Hematopoietic multipotent progenitor cell treated with erythropoietin and hydrocortisone succinate and interleukin-3 and kit ligand, for 15 days (in vitro differentiated cells): ENCODE data around the gene TBKBP1.

Experiments
- DNase-seq: peaks from one replicate; pipeline ENCODE4 v3.0.0-alpha.2; 2015; ENCODE audit warnings: low spot score

Gene TBKBP1

DNA sequence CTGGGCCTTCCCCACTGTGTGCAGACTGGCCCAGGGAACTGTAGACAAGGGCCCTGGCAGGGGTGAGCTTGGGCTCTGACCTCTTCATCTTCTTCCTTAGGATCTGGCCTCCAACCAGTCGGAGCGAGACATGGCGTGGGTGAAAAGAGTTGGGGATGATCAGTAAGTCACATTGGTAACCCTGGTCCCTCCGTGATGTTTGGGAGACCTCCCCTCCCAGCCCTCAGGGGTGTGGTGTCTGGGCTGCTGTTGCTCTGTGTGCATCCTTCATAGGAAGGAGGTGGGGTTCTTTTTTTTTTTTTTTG is 5.5 kb downstream of the TBKBP1 start:
- DNase-seq = no peak

DNA sequence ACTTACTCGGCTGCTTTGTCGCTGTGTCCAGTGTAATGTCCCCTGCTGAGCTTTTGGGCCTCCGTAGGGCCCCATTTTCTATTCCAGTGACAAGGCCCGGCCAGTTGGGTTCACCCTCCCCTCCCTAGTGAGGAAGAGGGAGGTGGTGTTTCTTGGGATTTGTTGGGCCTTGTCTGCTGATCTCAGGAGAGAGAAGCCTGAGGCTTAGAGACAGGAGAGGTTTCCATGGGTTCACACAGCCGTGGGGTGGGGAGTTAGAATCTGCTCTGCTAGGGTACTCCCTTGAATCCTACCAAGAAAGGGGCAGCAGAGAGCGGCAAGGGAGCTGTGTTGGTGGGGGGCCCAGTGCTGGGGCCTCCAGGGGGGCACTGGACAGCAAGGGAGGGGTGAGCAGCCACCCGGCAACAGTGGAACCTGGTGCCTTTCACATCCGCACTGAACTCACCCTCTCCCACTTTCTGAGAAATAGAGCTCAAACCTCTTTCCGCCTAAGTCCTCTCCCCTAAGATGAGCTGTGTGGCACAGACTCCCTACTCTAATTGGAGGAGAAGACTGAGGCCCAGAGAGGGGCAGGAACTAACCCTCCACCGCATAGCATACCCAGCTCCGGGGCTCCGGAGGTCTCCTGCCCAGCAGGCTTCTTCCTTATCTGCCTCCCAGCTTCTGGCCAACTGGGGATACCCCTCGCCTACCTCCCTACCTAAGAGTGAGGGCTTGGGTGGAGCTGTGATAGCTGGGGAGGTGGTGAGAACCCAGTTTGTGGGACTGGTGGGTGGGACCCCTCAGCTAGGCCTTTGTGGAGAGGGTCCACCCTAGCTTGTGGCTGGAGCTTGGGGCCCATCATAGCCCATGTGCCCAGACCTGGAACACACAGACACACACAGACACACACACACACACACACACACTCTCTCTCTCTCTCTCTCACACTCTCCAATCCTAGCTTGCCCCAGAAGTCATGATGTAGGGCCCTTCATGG is 6.8 kb downstream of the TBKBP1 start:
- no peak for DNase-seq

DNA sequence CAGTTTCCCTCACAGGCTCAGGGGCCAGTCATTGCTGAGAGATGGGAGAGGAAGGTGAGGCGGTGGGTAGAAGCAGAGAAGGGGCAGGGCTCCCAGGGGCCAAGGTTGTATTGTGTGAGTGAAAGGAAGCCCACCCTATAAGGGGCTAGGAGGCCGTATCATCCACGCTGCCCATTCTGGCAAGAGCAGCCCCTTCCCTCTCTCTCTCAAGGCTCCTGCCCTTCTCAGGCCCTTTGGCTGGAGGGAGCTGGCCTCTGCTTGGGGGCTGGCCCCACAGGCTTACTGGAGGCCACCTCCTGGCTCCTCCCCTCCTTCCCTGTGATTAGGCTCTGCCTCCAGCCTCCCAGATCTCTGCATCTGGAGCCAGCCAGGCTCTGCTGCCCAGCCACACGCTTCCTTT is 7.6 kb downstream of the TBKBP1 start:
- no peak for DNase-seq

DNA sequence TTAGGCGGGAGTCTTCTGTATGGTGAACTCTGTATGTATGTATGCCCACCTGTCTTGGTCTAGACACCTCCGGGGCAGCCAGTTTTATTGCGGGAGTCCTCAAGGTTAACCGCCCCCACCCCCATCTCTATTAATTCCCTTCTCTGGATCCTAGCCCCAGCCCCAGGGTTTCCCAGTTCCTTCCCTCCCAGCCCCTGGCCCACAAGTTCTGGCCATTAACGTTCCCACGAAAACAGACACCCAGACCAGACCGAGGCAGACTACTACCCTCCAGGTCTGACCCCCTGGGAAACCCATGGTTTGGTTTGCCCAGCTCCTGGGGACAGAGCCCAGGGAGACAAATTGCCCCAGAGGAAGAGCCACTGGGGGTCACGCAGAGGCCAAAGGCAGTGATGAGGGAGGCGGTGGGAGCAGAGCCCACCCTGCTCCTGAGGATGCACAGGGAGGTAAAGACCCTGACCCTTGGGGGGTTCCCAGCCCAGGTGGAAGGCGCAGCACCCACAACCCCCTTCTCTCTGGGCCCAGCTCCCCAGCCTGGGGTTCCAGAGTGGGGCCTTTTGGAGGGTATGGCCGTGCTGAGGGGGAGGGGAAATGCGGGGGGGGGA is 8.5 kb downstream of the TBKBP1 start:
- DNase-seq = no peak

DNA sequence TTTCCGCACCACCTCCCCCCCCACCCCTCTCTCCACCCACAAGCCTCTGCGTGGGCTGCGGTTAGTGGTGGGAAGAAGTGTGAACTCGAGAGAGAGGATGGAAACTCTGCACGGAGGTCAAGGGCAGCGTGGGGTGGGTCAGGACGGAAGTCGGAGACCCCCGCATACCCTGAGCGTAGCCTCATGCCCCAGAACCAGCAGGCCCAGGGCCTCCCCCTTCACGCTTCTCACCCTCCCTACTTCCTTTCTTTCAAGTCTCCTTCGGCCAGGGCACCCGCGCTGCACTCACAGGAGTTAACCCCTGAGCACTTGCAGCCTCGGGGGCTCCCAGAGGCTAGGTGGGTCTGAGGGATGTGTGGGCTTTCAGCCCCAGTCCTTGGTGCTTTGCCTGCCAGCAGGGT is 9.2 kb downstream of the TBKBP1 start:
- DNase-seq = no peak

DNA sequence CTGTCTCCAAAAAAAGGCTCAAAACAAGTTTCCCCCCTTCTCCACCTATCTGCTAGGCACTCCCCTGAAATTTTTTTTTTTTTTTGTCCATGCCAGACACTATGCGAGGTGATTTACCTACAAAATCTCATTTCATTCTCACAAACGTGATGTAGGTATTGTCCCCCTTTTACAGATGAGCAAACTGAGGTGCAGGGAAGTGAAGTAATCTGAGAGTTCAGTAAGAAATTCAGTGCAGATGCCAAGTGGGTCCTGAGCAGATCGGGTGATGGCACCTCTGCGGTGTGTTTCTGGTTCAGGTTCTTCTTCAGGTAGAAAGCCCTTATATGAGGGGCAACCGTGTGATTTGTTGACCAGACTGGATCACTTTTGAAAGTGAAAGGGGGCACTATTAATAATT is 9.7 kb downstream of the TBKBP1 start:
- no peak for DNase-seq

DNA sequence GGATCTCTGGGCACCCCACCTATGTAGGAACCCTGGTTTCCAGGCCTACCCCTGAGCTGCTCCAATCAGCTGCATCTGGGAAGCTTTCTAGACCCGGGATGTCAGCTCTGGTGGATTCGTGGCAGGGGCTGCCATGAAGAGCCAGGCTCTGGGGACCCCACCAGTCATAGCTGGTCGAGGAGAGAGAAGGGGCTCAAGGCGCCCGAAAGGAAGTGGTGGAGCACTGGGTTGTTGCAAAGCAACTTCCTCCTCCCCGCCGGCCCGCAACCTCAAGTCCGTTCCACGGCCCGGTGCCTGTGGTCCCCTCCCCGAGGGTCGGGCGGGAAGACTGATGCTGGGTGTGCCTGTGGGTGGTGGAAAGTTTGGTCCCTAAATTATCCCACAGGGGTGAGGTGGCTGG is 10.2 kb downstream of the TBKBP1 start:
- no peak for DNase-seq

DNA sequence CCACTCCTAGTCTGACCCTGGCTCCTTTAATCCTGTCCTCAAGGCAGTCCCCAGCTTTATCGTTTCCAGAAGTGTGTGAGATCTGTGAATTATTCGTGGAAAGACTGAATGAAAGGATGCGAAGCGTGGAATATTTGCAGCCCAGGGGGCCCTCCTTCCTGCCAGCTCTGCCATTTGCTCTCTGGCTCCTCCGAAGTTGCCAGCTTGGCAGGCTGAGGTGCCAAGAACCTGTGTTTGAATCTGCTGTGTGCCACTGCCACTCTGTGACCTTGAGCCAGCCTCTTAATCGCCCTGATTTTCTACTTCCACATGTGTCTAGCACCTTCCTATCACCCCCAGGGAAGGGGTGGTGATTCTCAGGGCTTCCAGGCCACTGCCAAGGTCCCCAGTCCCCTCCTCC is 10.8 kb downstream of the TBKBP1 start:
- no peak for DNase-seq

DNA sequence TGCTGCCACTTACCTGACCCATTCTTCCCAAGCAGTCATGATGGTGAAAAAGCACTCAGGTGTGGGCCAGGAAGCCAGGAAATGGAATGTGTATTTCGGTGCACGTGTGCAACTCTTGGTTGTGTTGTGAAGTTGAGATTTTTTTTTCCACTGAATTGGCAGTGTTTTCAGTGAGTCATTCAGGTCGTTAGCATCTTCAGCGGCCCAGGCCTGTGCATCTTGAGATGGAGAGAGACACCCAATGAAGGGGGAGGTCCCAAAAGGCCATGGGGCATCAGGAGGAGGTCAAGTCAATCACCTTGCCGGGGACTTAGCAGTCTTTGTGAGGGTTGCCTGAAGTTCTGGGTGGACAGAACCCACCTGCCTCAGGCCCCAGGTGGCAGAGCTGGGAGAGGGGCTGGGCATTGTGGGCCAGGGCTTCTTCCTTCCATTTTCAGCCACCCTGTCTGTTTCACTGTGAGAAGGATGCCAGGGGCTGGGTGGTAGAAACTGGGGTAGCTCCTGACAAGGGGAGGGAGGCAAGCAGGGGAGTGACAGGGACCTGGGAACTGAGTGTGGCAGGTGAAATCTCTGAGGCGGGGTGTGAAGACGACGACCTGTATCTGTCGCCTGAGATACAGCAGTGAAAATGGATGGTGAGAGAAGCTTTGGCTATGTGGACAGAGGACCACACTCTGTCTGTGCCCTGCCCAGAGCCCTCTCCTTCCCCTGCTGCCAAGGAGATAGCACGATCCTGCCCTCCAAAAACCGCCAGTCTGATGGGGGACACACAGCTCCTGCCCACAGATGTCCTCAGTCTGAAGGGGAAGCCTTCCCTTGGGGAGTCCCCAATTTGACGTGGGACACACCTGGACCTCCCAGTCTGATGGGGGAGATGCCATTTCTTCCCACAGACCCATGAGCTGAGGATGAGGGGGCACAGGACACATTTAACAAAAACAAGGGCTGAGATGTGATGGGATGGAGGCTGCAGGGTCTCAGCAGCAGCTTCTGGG is 11.9 kb downstream of the TBKBP1 start:
- no peak for DNase-seq

DNA sequence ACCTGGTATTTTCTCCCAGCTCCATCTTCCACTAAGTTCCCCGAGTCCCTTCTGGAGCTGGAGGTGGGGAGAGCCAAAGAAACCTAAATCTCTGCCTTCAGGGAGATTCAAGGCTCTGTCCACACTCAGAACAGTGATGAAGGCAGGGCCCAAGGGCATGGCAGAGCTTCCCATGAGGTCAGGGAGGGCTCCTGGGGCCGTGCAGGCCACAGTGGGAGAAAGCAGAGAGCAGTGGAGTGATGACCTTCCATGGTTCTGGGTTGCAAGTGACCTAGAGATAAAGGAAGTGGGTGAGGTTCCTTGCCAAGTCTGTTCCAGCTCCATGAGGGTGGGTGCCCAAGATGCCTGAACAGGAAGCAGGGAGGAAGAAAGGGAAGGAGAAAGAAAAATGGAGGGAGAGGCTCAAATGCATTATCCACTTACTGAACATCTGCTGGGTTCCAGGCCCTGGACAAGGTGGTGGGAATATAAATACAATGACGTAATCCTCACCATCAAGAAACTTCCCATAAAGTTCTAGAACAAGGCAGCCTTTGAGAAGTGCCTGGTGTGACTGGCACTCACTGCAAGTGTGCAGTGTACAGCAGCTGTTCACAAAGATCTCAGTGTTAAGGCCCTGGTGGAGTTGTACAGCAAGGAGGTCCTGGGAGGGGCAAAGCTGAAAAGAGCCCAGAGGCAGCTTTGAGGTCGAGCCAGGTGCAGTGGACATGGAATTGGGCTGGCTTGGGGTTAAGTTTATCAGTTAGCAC is 13.3 kb downstream of the TBKBP1 start:
- DNase-seq = no peak

DNA sequence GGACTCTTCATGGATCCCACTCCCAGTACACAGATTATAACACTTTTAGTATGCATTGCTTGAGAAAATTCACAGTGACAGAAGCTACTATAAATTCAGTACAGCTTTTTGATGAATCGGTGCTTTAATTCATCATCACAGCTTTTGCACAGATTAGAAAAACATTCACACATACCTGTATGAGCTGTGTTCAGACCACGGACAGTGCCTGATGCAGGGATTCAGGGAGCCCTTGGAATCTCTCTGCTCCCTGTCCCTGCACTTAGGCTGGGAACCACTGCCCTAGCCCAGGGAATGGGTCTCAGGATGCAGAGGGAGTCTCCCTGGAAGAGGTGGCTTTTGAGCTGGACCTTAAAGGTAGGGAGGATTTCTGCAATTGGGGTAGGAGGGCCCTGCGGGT is 13.9 kb downstream of the TBKBP1 start:
- DNase-seq = no peak

DNA sequence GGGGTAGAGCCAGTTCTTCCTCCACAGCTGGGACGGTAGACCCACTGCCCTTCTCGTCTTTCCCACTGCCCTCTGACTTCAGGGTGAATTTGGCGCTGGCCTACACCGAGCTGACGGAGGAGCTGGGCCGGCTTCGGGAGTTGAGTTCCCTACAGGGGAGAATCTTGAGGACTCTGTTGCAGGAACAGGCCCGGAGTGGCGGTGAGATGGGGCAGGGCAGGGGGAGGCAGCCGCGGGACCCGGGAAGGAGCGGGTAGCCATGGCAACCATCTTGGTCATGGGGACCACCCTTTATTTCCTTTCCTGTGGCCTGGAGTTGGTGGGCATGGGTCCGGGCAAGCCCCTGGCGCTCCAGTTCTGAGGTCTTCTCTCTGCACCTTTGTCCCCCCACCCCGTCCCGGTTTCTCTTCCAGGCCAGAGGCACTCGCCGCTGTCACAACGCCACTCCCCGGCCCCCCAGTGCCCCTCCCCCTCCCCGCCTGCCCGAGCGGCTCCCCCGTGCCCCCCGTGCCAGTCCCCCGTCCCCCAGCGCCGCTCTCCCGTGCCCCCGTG is 14.4 kb downstream of the TBKBP1 start:
- DNase-seq = no peak

DNA sequence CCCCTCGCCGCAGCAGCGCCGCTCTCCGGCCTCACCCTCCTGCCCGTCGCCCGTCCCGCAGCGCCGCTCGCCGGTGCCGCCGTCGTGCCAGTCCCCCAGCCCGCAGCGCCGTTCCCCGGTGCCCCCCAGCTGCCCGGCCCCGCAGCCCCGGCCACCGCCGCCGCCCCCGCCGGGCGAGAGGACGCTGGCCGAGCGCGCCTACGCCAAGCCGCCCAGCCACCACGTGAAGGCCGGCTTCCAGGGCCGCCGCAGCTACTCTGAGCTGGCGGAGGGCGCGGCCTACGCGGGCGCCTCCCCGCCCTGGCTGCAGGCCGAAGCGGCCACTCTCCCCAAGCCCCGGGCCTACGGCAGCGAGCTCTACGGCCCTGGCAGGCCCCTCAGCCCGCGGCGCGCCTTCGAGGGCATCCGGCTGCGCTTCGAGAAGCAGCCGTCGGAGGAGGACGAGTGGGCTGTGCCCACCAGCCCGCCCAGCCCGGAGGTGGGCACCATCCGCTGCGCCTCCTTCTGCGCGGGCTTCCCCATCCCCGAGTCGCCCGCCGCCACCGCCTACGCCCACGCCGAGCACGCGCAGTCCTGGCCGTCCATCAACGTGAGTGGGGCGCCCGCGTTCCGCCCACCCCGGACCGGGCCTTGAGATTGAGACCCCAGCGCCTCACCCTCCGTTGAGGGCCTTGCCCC is 15.0 kb downstream of the TBKBP1 start:
- no peak for DNase-seq

DNA sequence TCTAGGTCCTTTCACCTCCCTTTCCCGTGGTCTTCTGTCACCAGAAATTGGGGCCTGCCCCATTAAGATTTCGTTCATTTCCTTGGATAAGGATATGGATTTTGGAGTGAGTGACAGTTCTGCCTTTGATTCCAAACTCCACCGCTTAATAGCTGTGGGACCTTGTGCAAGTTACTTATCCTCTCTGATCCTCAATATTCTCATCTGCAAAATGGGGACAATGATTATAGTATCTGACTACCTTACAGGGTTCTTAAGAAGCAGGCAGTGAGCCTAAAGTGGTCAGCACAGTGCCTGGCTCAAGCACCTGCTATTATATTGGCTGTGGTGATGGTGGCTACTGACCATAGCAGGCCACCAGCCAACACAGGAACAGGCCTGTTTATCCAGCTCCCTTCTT is 15.6 kb downstream of the TBKBP1 start:
- DNase-seq = no peak

DNA sequence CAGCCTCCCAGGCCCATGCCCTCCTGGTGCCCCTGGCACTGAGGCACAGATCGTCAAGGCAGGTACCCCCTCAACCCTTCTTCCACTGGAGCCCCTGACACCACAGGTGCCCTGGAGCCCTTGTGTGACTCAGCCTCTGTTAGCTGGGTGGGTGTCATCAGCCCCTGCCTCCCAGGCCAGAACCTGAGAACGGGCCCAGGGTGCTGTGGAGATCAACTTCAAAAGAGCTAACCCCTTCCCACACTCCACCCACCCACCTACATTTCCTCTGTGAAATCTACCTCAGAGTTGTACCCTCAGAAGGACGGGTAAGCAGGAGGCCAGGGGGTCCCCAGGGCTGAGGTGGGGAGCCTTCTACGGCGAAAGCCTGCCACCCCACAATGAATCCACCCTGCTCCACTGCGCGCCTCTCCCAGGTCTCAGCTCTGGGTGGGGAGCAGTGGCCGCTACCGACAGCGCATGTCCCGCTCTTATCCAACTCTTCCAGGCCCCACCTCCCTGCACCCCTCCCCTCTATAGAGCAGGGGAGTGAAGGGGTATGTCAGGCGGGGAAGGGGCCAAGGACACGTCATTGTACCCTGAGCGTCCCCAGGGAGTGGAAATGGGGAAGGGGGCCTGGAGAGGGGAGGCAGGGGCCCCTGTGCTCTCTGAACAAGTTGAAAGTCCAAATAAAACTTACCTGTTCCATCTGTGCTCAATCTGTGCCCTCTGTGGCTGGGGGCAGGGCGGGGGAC is 17.6 kb downstream of the TBKBP1 start:
- no peak for DNase-seq

DNA sequence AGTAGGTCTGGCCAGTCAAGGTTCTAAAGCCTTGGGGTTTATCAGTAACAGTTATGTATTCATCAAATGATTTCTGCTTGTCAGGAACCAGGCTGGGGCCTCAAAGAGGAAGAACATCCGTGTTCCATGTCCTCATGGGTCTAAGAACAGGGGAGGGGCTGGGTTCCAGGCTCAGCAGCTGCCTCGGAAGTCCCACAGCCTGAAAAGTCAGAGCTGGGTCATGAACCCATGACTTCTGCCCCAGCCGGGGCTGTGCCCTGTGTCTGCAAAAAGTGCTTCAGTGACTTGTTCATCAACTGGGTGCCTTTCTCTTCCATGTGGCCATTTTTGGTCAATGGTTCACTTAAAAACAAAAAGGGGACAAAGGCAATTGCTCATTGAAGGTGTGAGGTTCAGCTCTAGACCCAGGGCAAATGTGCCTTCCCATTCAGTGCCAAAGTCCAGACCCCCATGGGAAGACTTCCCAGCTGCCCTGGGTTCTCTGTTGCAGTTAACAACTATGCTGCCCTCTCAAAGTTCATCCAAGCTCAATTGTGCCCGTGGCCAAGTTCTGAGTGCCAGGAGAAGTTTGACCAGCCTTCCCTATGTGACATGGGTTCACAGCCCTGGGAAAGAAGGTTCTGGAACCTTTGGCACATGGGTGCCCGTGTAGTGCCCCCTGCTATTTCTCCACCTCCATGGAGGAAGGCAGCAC is 18.5 kb downstream of the TBKBP1 start:
- no peak for DNase-seq

DNA sequence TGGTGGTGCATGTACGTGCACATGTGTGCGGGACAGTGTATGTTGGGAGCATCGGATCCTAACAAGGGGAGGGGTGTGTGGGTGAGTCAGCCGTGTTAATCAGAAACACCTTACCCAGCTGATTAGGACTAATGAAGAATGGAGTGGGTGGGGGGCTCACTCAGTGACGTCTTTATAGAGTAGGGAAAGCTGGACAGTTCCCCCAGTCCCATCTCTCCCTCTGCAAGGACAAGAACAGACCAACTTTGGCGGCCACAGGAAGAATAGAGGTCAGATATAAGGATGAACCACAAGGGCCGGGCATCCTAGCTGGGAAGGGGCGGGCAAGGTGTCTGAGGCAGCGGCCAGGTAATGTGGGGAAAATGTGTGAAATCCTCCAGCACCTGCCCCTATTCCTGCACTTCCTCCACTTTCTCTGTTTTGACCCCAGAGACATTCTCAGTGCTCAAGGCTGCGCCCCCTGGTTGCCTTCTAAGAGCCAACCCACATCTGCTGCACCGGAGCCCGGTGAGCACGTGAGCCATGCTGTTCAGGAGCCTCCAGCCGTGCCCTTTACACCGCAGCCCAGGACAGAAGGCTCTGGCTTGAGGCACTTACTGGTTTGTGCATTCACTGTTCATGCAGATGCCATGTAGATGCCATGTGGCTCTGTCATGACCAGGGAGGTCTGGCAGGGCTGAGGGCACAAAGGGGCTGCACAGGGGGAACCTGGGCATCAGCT is 20.2 kb downstream of the TBKBP1 start:
- DNase-seq = no peak

DNA sequence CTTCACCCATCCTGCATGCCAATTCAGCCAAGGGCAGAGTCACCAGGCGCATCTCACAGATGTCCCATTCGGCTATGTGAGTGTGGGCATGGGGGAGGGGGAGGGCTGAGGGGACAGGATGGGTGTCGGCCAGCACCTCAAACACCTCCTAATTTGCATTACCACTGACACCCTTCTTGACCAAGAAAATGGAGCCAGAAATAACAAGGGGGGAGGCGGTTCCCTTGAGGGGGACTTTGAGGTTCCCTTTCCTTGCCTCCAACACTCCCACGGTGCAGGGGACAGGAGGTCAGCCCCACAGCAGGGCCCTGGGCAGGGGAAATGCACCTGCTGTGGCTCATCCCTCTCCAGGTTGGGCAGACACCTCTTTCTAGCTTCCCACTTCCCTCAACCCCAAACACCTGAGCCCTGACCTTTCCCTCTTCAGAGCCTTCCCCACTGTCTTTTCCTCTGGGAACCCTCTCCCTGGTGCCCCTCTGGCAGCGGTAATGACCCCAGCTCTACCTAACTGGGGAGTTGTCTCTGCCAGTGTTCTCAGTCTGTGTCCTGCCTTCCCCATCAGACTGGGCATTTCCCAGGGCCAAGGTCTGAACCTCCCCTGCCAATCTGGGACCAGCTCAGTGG is 20.9 kb downstream of the TBKBP1 start:
- no peak for DNase-seq
